ENCODE data around the gene MIS12.

Gene MIS12

GRCh38 chr17:5531085-5531418, 44.7 kb downstream of the MIS12 start (continued):
- TF ChIP-seq ZNF565 (CRISPR knock-in tag; conservative IDR thresholded peaks at IDR 0.05; ENCODE audit: low read depth) = no peak

- TF ChIP-seq ISL1 (CRISPR knock-in tag; IDR thresholded peaks at IDR 0.05) = no peak
- no peak for TF ChIP-seq TSHZ2 (CRISPR knock-in tag; IDR thresholded peaks at IDR 0.05)
- TF ChIP-seq TOX (CRISPR knock-in tag; IDR thresholded peaks at IDR 0.05; ENCODE audit: borderline replicate concordance) = no peak
- no peak for TF ChIP-seq TCF4 (CRISPR knock-in tag; IDR thresholded peaks at IDR 0.05; ENCODE audit: borderline replicate concordance)
- TF ChIP-seq RARB (CRISPR knock-in tag; IDR thresholded peaks at IDR 0.05) = no peak
- no peak for ATAC-seq
Observed at GRCh38 chr17:5532581-5532980, 46.2 kb downstream of the MIS12 start.

- no peak for ATAC-seq
- TF ChIP-seq ZNF565 (CRISPR knock-in tag; conservative IDR thresholded peaks at IDR 0.05; ENCODE audit: low read depth) (no peak), GLIS3 (CRISPR knock-in tag; IDR thresholded peaks at IDR 0.05) (no peak), TSHZ2 (CRISPR knock-in tag; IDR thresholded peaks at IDR 0.05) (no peak), ZFP3 (CRISPR knock-in tag; IDR thresholded peaks at IDR 0.05) (no peak), POU6F1 (CRISPR knock-in tag; IDR thresholded peaks at IDR 0.05; ENCODE audit: borderline replicate concordance, low read depth) (no peak), OSR1 (CRISPR knock-in tag; IDR thresholded peaks at IDR 0.05) (no peak), CREB5 (CRISPR knock-in tag; IDR thresholded peaks at IDR 0.05; ENCODE audit: low read depth) (no peak), ZNF8 (CRISPR knock-in tag; IDR thresholded peaks at IDR 0.05) (no peak), ZNF70 (CRISPR knock-in tag; IDR thresholded peaks at IDR 0.05) (no peak), TOX (CRISPR knock-in tag; IDR thresholded peaks at IDR 0.05; ENCODE audit: borderline replicate concordance) (no peak), CSRNP3 (CRISPR knock-in tag; IDR thresholded peaks at IDR 0.05) (no peak), ZC3H10 (CRISPR knock-in tag; IDR thresholded peaks at IDR 0.05) (no peak), SNAI2 (CRISPR knock-in tag; IDR thresholded peaks at IDR 0.05) (no peak), ESRRG (CRISPR knock-in tag; IDR thresholded peaks at IDR 0.05) (no peak), RARB (CRISPR knock-in tag; IDR thresholded peaks at IDR 0.05) (no peak), ZFP30 (CRISPR knock-in tag; IDR thresholded peaks at IDR 0.05) (no peak), ARNTL (CRISPR knock-in tag; IDR thresholded peaks at IDR 0.05; ENCODE audit: borderline replicate concordance, low read depth) (no peak), CSDC2 (CRISPR knock-in tag; IDR thresholded peaks at IDR 0.05) (no peak), BACH2 (CRISPR knock-in tag; IDR thresholded peaks at IDR 0.05; ENCODE audit: borderline replicate concordance) (no peak)
Observed at GRCh38 chr17:5533486-5534315, 47.3 kb downstream of the MIS12 start.

All from SK-N-SH treated with all-trans-retinoic acid at 6 μM for 48 hours (cell line).